Measurements from ENCODE around the gene MVB12B. TPM values are rescaled to one million over a fixed set of nuclear protein-coding genes. Genes with fewer than 3 reads are reported as not detected.

The MVB12B gene
- total and polyA plus RNA-seq, 2 of the 4 experiments (the other 2 are of a cell fraction) = 2.0 to 4.0 TPM

DNA sequence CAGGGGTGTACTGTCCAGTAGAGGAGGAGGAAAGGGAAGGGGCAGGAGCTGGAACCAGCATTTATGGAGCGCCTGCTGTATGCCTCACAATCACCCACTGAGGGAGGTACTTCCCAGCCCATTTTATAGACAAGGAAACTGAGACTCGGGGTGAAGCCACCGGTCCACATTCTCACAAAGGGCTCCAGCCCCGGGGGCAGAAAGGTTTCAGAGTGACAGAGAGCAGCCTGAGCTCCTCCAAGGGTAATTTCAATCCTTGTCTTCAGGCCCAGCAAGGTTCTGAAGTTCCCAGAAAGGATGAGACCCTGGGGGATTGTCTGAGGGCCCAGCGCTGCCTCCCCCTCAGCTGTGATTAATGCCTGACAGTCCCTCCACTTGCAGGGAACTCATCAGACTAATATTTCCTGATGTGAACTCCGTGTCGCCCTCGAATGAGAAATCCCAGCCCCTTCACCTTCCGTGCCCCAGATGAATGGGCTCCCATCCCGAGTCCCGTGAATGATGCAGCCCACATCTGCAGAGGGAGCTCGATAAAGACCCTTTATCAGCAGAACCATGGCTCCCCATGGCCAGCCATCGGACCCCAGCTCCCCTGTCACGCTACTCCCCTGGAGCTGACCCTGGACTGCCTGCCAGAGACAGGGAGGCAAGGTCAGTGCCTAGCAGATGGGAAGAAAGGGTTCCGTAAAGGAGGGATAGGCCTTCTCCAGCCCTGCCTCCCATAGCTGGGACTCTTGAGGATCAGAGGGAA is 32.1 kb upstream of the MVB12B start:
- H3K27ac ChIP-seq (ENCODE audit: insufficient read depth, low read length) = no peak overlapping the region
- 0 out of 2 replicates have a peak, but pooled peaks cover 2% of the 10 kb centered on the region for H3K9me1 ChIP-seq (ENCODE audit: insufficient read depth, low read length)
- POLR2A ChIA-PET (ENCODE audit: unreplicated experiment) = no interaction called here
- no peaks in the 10 kb centered on the region for H3K79me1 ChIP-seq (ENCODE audit: low read depth in 1 of 2, low read length in 2 of 2)
- no peak overlapping the region for H4K91ac ChIP-seq (ENCODE audit: insufficient read depth, low read depth, low read length)
- H3K27me3 ChIP-seq (ENCODE audit: control insufficient read depth, insufficient read depth, low read length) = peaks cover 50% of the 10 kb centered on the region
- no peak overlapping the region for H2BK5ac ChIP-seq (ENCODE audit: low read depth, low read length, poor library complexity, severe bottlenecking)
- no peak overlapping the region for H3K4ac ChIP-seq (ENCODE audit: low read depth, low read length)
- no peak for TF ChIP-seq FOS (IDR thresholded peaks at IDR 0.05; ENCODE audit: low read depth, low read length)
- TF ChIP-seq, protein P1, sequence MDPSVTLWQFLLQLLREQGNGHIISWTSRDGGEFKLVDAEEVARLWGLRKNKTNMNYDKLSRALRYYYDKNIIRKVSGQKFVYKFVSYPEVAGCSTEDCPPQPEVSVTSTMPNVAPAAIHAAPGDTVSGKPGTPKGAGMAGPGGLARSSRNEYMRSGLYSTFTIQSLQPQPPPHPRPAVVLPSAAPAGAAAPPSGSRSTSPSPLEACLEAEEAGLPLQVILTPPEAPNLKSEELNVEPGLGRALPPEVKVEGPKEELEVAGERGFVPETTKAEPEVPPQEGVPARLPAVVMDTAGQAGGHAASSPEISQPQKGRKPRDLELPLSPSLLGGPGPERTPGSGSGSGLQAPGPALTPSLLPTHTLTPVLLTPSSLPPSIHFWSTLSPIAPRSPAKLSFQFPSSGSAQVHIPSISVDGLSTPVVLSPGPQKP (IDR thresholded peaks at IDR 0.05; ENCODE audit: borderline replicate concordance, low read depth, low read length) = no peak
- no peak for TF ChIP-seq SMC3 (IDR thresholded peaks at IDR 0.05; ENCODE audit: low read depth, low read length)
- TF ChIP-seq CEBPB (IDR thresholded peaks at IDR 0.05; ENCODE audit: low read depth, low read length) = no peak
- TF ChIP-seq, protein P2, sequence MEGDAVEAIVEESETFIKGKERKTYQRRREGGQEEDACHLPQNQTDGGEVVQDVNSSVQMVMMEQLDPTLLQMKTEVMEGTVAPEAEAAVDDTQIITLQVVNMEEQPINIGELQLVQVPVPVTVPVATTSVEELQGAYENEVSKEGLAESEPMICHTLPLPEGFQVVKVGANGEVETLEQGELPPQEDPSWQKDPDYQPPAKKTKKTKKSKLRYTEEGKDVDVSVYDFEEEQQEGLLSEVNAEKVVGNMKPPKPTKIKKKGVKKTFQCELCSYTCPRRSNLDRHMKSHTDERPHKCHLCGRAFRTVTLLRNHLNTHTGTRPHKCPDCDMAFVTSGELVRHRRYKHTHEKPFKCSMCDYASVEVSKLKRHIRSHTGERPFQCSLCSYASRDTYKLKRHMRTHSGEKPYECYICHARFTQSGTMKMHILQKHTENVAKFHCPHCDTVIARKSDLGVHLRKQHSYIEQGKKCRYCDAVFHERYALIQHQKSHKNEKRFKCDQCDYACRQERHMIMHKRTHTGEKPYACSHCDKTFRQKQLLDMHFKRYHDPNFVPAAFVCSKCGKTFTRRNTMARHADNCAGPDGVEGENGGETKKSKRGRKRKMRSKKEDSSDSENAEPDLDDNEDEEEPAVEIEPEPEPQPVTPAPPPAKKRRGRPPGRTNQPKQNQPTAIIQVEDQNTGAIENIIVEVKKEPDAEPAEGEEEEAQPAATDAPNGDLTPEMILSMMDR (conservative IDR thresholded peaks at IDR 0.05; ENCODE audit: low read depth, low read length) = no peak
- no peak for TF ChIP-seq RFX5 (IDR thresholded peaks at IDR 0.05; ENCODE audit: low read depth, low read length)
- no peak for TF ChIP-seq RAD21 (IDR thresholded peaks at IDR 0.05; ENCODE audit: low read length)
- no peak for TF ChIP-seq RCOR1 (IDR thresholded peaks at IDR 0.05; ENCODE audit: insufficient replicate concordance, low read length)
- TF ChIP-seq, protein P3, sequence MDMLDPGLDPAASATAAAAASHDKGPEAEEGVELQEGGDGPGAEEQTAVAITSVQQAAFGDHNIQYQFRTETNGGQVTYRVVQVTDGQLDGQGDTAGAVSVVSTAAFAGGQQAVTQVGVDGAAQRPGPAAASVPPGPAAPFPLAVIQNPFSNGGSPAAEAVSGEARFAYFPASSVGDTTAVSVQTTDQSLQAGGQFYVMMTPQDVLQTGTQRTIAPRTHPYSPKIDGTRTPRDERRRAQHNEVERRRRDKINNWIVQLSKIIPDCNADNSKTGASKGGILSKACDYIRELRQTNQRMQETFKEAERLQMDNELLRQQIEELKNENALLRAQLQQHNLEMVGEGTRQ (IDR thresholded peaks at IDR 0.05; ENCODE audit: low read depth, low read length) = no peak
- no peak for TF ChIP-seq MAZ (IDR thresholded peaks at IDR 0.05; ENCODE audit: borderline replicate concordance, low read depth, low read length)
- no peak overlapping the region for H3K56ac ChIP-seq (ENCODE audit: extremely low read depth, insufficient read depth, low read length)
- DNase-seq (no peak), ATAC-seq (ENCODE audit: low read depth) (no peak)
- no peak overlapping the region for H2BK15ac ChIP-seq (ENCODE audit: low read depth, low read length)
- H3K23ac ChIP-seq (ENCODE audit: low read depth, low read length) = no peak overlapping the region
- WGBS, 2 experiments (ENCODE audit: extremely low coverage in 2 of 2, insufficient read length in 1 of 2) = 80% methylated on average over 6 of the region's 15 CpGs; no CpG with 5 or more reads in 1 of the 2 experiments
- H3K4me2 ChIP-seq (ENCODE audit: low read depth, low read length) = no peak overlapping the region
- H2AK5ac ChIP-seq (ENCODE audit: low read depth, low read length) = no peak overlapping the region
- dilution Hi-C loops (cut with HindIII; ENCODE audit: low sequenced_read_pairs, unreplicated experiment) = no loop called here
- in situ Hi-C loops (cut with MboI; ENCODE audit: low sequenced_read_pairs) = no loop called here
- CTCF ChIA-PET = interaction anchor here (1.0 kb wide), 1 partner anchor 174 kb away, joined by 3 read pairs; no protein-coding TSS in a partner anchor
- no peaks in the 10 kb centered on the region for H3K36me3 ChIP-seq (ENCODE audit: control insufficient read depth, insufficient read depth, low read length)
- H3K9me3 ChIP-seq (ENCODE audit: control insufficient read depth, insufficient read depth, low read length) = no peaks in the 10 kb centered on the region
- intact Hi-C loops (cut with micrococcal nuclease) = no loop called here
- H3K4me1 ChIP-seq (ENCODE audit: control insufficient read depth, insufficient read depth, low read length) = no peaks in the 10 kb centered on the region
- no peak overlapping the region for H2AFZ ChIP-seq (replicated peaks; ENCODE audit: low read length, poor library complexity)
- no peak overlapping the region for H2AK9ac ChIP-seq (replicated peaks; ENCODE audit: low read depth, low read length, poor library complexity)
- H2BK120ac ChIP-seq (ENCODE audit: low read depth, low read length) = no peak overlapping the region
- no peak overlapping the region for H3K14ac ChIP-seq (replicated peaks; ENCODE audit: low read depth, low read length)
- no peaks in the 10 kb centered on the region for H4K20me1 ChIP-seq (ENCODE audit: insufficient read depth, low read length)
- no peak overlapping the region for H3K4me3 ChIP-seq (ENCODE audit: insufficient read depth, low read depth, low read length)
- H4K5ac ChIP-seq (ENCODE audit: low read depth, low read length) = no peak overlapping the region
- H3K18ac ChIP-seq (ENCODE audit: low read depth, low read length) = no peak overlapping the region
- H2BK20ac ChIP-seq (ENCODE audit: low read depth, low read length) = no peak overlapping the region
- no peak overlapping the region for H3K9ac ChIP-seq (ENCODE audit: low read depth, low read length)
- H4K8ac ChIP-seq (ENCODE audit: low read depth in 2 of 2, low read length in 2 of 2) = no peak overlapping the region
- no TSS peak for BruUV-seq (replicated peaks)
